SK-N-SH (cell line): ENCODE results near the gene GAS6. TPM values are rescaled to one million over a fixed set of nuclear protein-coding genes. Genes with fewer than 3 reads are reported as not detected.

Source experiments
- CTCF ChIA-PET: fragments of 300-600, 350-600 bp; formaldehyde crosslinking; extraction: SDS; loops from one replicate; lab custom pipeline; 2021; lab: Yijun Ruan, JAX
- POLR2A ChIA-PET: fragments of 350-600 bp; sonication (Branson Sonifier 250); formaldehyde crosslinking; extraction: SDS; loops from one replicate; lab custom pipeline; 2020; ENCODE audit warnings: antibody characterized with exemption, inconsistent platforms; lab: Yijun Ruan, JAX
- DNase-seq: peaks from one replicate; pipeline ENCODE4 v3.0.0; 2012
- H2AFZ ChIP-seq: fragments of 200-600 bp; sonication (generic); 2 replicates; pipeline ENCODE4 v1.8.1; 2016; ENCODE audit warnings: antibody characterized with exemption, mild to moderate bottlenecking, low read depth
- H3F3A ChIP-seq: fragments of 200-600 bp; sonication (generic); replicated peaks from 2 replicates; pipeline ENCODE3; 2016; ENCODE audit warnings: antibody characterized with exemption, mild to moderate bottlenecking; ENCODE audit not compliant: insufficient read depth
- H3K27ac ChIP-seq, 2 experiments: fragments of 200-500 bp in 1 of 2; fragments of 200-600 bp in 1 of 2; sonication (Bioruptor generic) in 1 of 2; sonication (generic), shearing (Covaris generic) in 1 of 2; 2 replicates each; pipeline versions ENCODE4 v1.5.1 to v1.6.1; 2014 to 2016; ENCODE audit warnings: low read depth in 2 of 2, inconsistent platforms in 1 of 2, low read length in 1 of 2, mild to moderate bottlenecking in 1 of 2, mixed read lengths in 1 of 2
- H3K27me3 ChIP-seq: fragments of 200-600 bp; sonication (generic), shearing (Covaris generic); 2 replicates; pipeline ENCODE4 v1.6.1; 2016; ENCODE audit warnings: mixed run types; ENCODE audit not compliant: insufficient read depth
- H3K36me3 ChIP-seq, 2 experiments: fragments of 200-500 bp in 1 of 2; fragments of 200-600 bp in 1 of 2; sonication (Bioruptor generic) in 1 of 2; sonication (generic) in 1 of 2; replicated peaks in 1 of 2; 2 replicates each; pipeline versions ENCODE3 to v1.5.1; 2014 to 2016; ENCODE audit warnings: low read length in 1 of 2, mild to moderate bottlenecking in 1 of 2; ENCODE audit not compliant: insufficient read depth in 2 of 2, control insufficient read depth in 1 of 2
- H3K4me1 ChIP-seq, 2 experiments: fragments of 200-500 bp in 1 of 2; fragments of 200-600 bp in 1 of 2; sonication (Bioruptor generic) in 1 of 2; sonication (generic), shearing (Covaris generic) in 1 of 2; 2 replicates each; pipeline versions ENCODE4 v1.5.1 to v1.6.1; 2014 to 2016; ENCODE audit warnings: low read depth in 1 of 2, low read length in 1 of 2, mixed run types in 1 of 2; ENCODE audit not compliant: insufficient read depth in 2 of 2, control insufficient read depth in 1 of 2
- H3K4me2 ChIP-seq: fragments of 200-600 bp; sonication (generic), shearing (Covaris generic); 2 replicates; pipeline ENCODE4 v1.6.1; 2017; ENCODE audit warnings: mixed run types
- H3K4me3 ChIP-seq, 2 experiments: fragments of 200-500 bp in 1 of 2; fragments of 200-600 bp in 1 of 2; sonication (Bioruptor generic) in 1 of 2; sonication (generic), shearing (Covaris generic) in 1 of 2; 2 replicates each; pipeline versions ENCODE4 v1.5.1 to v1.8.1; 2014 to 2016; ENCODE audit warnings: low read depth in 2 of 2, inconsistent platforms in 1 of 2, low read length in 1 of 2, mild to moderate bottlenecking in 1 of 2, mixed read lengths in 1 of 2, moderate library complexity in 1 of 2
- H3K79me2 ChIP-seq: fragments of 200-600 bp; sonication (generic); 2 replicates; pipeline ENCODE4 v1.8.1; 2017; ENCODE audit warnings: mild to moderate bottlenecking; ENCODE audit not compliant: insufficient read depth
- H3K9ac ChIP-seq: fragments of 200-600 bp; sonication (generic); 2 replicates; pipeline ENCODE4 v1.6.1; 2017; ENCODE audit warnings: mixed run types
- H3K9me2 ChIP-seq: fragments of 200-600 bp; sonication (generic); 2 replicates; pipeline ENCODE4 v1.6.1; 2017; ENCODE audit warnings: mixed run types
- H3K9me3 ChIP-seq: fragments of 200-600 bp; sonication (generic); 2 replicates; pipeline ENCODE4 v1.6.1; 2017; ENCODE audit warnings: mixed run types, mild to moderate bottlenecking, moderate library complexity
- H4K20me1 ChIP-seq: fragments of 200-600 bp; sonication (generic); 2 replicates; pipeline ENCODE4 v1.6.1; 2017; ENCODE audit warnings: mild to moderate bottlenecking, mixed run types; ENCODE audit not compliant: insufficient read depth
- CHD2 ChIP-seq: fragments of 150-350 bp; IDR thresholded peaks from 2 replicates; pipeline ENCODE4 v1.6.1; 2018; ENCODE audit warnings: low read length; ENCODE audit not compliant: partially characterized antibody
- FOXM1 ChIP-seq: IDR thresholded peaks from 2 replicates; pipeline ENCODE4 v1.4.0; 2012; ENCODE audit warnings: low read depth, mild to moderate bottlenecking
- GABPA ChIP-seq: IDR thresholded peaks from 2 replicates; pipeline ENCODE4 v1.4.0; 2012; ENCODE audit warnings: low read depth, mild to moderate bottlenecking
- GATA2 ChIP-seq: sonication (generic); formaldehyde crosslinking; IDR thresholded peaks from 2 replicates; pipeline ENCODE4 v1.5.0; 2020; ENCODE audit warnings: mild to moderate bottlenecking, missing genetic modification reagents
- MEF2A ChIP-seq: IDR thresholded peaks from 2 replicates; pipeline ENCODE4 v1.4.0; 2012; ENCODE audit warnings: low read depth, borderline replicate concordance
- NFIC ChIP-seq: IDR thresholded peaks from 2 replicates; pipeline ENCODE4 v1.4.0; 2012; ENCODE audit warnings: borderline replicate concordance
- PBX3 ChIP-seq: IDR thresholded peaks from 2 replicates; pipeline ENCODE4; 2012
- POLR2AphosphoS5 ChIP-seq: IDR thresholded peaks from 2 replicates; pipeline ENCODE4 v1.6.1; 2012; ENCODE audit warnings: low read depth, low read length
- RAD21 ChIP-seq: IDR thresholded peaks from 2 replicates; pipeline ENCODE4 v1.6.1; 2012; ENCODE audit warnings: mild to moderate bottlenecking, low read length
- RCOR1 ChIP-seq: fragments of 150-350 bp; IDR thresholded peaks from 2 replicates; pipeline ENCODE4 v1.6.1; 2017; ENCODE audit warnings: antibody characterized with exemption, low read length
- RFX5 ChIP-seq: IDR thresholded peaks from 2 replicates; pipeline ENCODE4 v1.6.1; 2012; ENCODE audit warnings: mild to moderate bottlenecking, improper control_type of control experiment, low read length
- USF2 ChIP-seq: fragments of 150-350 bp; IDR thresholded peaks from 2 replicates; pipeline ENCODE4 v1.6.1; 2017; ENCODE audit warnings: antibody characterized with exemption, low read length, low read depth, borderline replicate concordance
- WGBS: methylation state at CpG from one replicate; pipeline ENCODE4 v1.1.6; 2017; ENCODE audit warnings: low lambda C conversion rate; 5-methylcytosine and 5-hydroxymethylcytosine counted together
- polyA plus RNA-seq, 3 experiments: library from polyadenylated mRNA; depleted of rRNA; stranded (reverse); fragments of >200 nt; gene quantifications; 2 replicates each; pipeline ENCODE4 v1.2.3, GENCODE V29; 2012
- TF ChIP-seq, protein P1 (sequence below): IDR thresholded peaks from 2 replicates; pipeline ENCODE4 v1.6.1; 2012; ENCODE audit warnings: mild to moderate bottlenecking, low read depth, low read length, moderate library complexity

The GAS6 gene
- polyA plus RNA-seq, 1 of the 3 experiments (the other 2 are of a cell fraction): 380 TPM

DNA sequence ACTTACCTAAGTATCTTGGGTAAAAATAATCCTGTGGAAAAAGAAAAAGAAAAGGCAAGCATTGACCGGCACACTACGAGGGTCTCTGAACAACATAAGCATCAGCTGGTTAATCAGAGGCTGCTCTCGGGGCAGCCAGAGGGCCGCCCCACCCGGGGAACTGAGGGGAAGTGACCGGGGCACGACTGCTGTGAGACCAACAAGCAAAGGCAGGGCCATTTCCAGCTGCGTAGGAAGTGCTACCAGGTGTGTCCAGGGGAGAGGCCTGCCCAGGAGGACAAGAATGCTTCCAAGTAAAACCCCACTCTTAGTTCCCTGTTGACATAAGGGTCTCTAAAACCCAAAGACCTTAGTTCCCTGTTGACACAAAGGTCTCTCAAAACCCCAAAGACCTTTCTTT, 15.9 kb downstream of the GAS6 start:
- ChIA-PET CTCF (interaction anchor here (1.0 kb wide), 1 partner anchor 9 kb away, joined by 5 read pairs; no protein-coding TSS in a partner anchor), POLR2A (no interaction called here)
- Histone ChIP-seq H3K9ac (no peak overlapping the region), H3K4me1 (peaks cover 5 to 6% of the 10 kb centered on the region in 2 experiments; a peak in 2 of 4 replicates), H3K79me2 (peaks cover 99% of the 10 kb centered on the region), H2AFZ (no peak overlapping the region), H3K27ac (no peak overlapping the region; a peak in 1 of 4 replicates), H3K9me2 (no peaks in the 10 kb centered on the region), H3K27me3 (no peaks in the 10 kb centered on the region), H3K4me3 (no peak overlapping the region), H3K9me3 (no peaks in the 10 kb centered on the region), H4K20me1 (peaks cover 26% of the 10 kb centered on the region), H3F3A (peaks cover 24% of the 10 kb centered on the region), H3K36me3 (peaks cover 25 to 39% of the 10 kb centered on the region in 2 experiments), H3K4me2 (no peak overlapping the region)
- TF ChIP-seq RAD21: no peak
- no peak for TF ChIP-seq CHD2
- TF ChIP-seq POLR2AphosphoS5: no peak
- no peak for TF ChIP-seq GATA2 (CRISPR knock-in tag)
- TF ChIP-seq FOXM1: no peak
- no peak for TF ChIP-seq USF2
- no peak for TF ChIP-seq RCOR1
- TF ChIP-seq, protein P1, sequence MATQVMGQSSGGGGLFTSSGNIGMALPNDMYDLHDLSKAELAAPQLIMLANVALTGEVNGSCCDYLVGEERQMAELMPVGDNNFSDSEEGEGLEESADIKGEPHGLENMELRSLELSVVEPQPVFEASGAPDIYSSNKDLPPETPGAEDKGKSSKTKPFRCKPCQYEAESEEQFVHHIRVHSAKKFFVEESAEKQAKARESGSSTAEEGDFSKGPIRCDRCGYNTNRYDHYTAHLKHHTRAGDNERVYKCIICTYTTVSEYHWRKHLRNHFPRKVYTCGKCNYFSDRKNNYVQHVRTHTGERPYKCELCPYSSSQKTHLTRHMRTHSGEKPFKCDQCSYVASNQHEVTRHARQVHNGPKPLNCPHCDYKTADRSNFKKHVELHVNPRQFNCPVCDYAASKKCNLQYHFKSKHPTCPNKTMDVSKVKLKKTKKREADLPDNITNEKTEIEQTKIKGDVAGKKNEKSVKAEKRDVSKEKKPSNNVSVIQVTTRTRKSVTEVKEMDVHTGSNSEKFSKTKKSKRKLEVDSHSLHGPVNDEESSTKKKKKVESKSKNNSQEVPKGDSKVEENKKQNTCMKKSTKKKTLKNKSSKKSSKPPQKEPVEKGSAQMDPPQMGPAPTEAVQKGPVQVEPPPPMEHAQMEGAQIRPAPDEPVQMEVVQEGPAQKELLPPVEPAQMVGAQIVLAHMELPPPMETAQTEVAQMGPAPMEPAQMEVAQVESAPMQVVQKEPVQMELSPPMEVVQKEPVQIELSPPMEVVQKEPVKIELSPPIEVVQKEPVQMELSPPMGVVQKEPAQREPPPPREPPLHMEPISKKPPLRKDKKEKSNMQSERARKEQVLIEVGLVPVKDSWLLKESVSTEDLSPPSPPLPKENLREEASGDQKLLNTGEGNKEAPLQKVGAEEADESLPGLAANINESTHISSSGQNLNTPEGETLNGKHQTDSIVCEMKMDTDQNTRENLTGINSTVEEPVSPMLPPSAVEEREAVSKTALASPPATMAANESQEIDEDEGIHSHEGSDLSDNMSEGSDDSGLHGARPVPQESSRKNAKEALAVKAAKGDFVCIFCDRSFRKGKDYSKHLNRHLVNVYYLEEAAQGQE: no peak
- TF ChIP-seq NFIC: no peak
- no peak for TF ChIP-seq GABPA
- no peak for TF ChIP-seq RFX5
- TF ChIP-seq MEF2A: no peak
- TF ChIP-seq PBX3: no peak
- no peak for DNase-seq
- 97% methylated on average over 8 of the region's 8 CpGs for WGBS
